H1 (cell line): Measurements from ENCODE around the gene DHRS2. TPM values are rescaled to one million over a fixed set of nuclear protein-coding genes. Genes with fewer than 3 reads are reported as not detected.
"Not testable (repeated sequence)": the region's sequence is repeated elsewhere in the genome, so short reads cannot be mapped to it uniquely, and the experiment has no call there.

Experiments used
- CTCF ChIA-PET: fragments of 300-600 bp; sonication (Branson Sonifier 250); formaldehyde crosslinking; loops from one replicate; lab custom pipeline; 2021; ENCODE audit not compliant: partially characterized antibody; lab: Charles Lee
- POLR2A ChIA-PET: fragments of 300-600 bp; sonication (Branson Sonifier 250); formaldehyde crosslinking; loops from one replicate; lab custom pipeline; 2021; ENCODE audit warnings: inconsistent platforms; ENCODE audit not compliant: partially characterized antibody; lab: Charles Lee
- DNase-seq, 2 experiments: peaks; one replicate each; pipeline versions ENCODE4 v3.0.0 to v3.0.0-alpha.2; 2010 to 2022; ENCODE audit warnings: low spot score in 2 of 2, low read depth in 1 of 2, mixed read lengths in 1 of 2
- FAIRE-seq: peaks from 2 replicates; lab custom pipeline; 2011; peaks lifted over from hg19 to GRCh38; lab: Jason Lieb, UNC
- H2AFZ ChIP-seq: 2 replicates; pipeline ENCODE4 v1.8.1; 2012; ENCODE audit warnings: low read length, inconsistent platforms
- H2AK5ac ChIP-seq: 2 replicates; pipeline ENCODE4 v1.6.1; 2013; ENCODE audit warnings: low read depth, low read length
- H2BK120ac ChIP-seq: replicated peaks from 2 replicates; pipeline ENCODE3; 2013; ENCODE audit warnings: low read depth, low read length, inconsistent platforms
- H2BK12ac ChIP-seq: 2 replicates; pipeline ENCODE4 v1.6.1; 2013; ENCODE audit warnings: low read depth, low read length
- H2BK15ac ChIP-seq: 2 replicates; pipeline ENCODE4 v1.6.1; 2013; ENCODE audit warnings: low read length
- H2BK20ac ChIP-seq: 2 replicates; pipeline ENCODE4 v1.6.1; 2013; ENCODE audit warnings: low read length
- H2BK5ac ChIP-seq: 2 replicates; pipeline ENCODE4 v1.6.1; 2013; ENCODE audit warnings: low read depth, low read length
- H3K14ac ChIP-seq: 2 replicates; pipeline ENCODE4 v1.6.1; 2013; ENCODE audit warnings: inconsistent platforms; ENCODE audit not compliant: insufficient read length
- H3K18ac ChIP-seq: 2 replicates; pipeline ENCODE4 v1.6.1; 2013; ENCODE audit warnings: low read length; ENCODE audit errors: extremely low read depth
- H3K23ac ChIP-seq: 2 replicates; pipeline ENCODE4 v1.6.1; 2013; ENCODE audit warnings: inconsistent platforms; ENCODE audit not compliant: insufficient read length
- H3K23me2 ChIP-seq: 2 replicates; pipeline ENCODE4 v1.6.1; 2013; ENCODE audit warnings: low read depth, low read length
- H3K27ac ChIP-seq: 2 replicates; pipeline ENCODE4 v1.6.1; 2011; ENCODE audit warnings: low read depth, low read length, inconsistent platforms
- H3K27me3 ChIP-seq, 4 experiments: replicated peaks in 1 of 4; 1 replicate in 1 of 4; 2 replicates in 3 of 4; pipeline versions ENCODE4 v1.6.1 to v1.8.1; 2011 to 2013; ENCODE audit warnings: low read length in 3 of 4, mild to moderate bottlenecking in 3 of 4, inconsistent platforms in 2 of 4, mixed read lengths in 2 of 4, moderate library complexity in 1 of 4; ENCODE audit not compliant: control insufficient read depth in 3 of 4, insufficient read depth in 3 of 4; ENCODE audit errors: extremely low read depth in 1 of 4
- H3K36me3 ChIP-seq, 4 experiments: 2 replicates each; pipeline versions ENCODE4 v1.6.1 to v1.8.1; 2011 to 2013; ENCODE audit warnings: mild to moderate bottlenecking in 4 of 4, low read length in 3 of 4, moderate library complexity in 2 of 4, control low read depth in 1 of 4, inconsistent platforms in 1 of 4; ENCODE audit not compliant: insufficient read depth in 4 of 4, control insufficient read depth in 2 of 4
- H3K4ac ChIP-seq: replicated peaks from 2 replicates; pipeline ENCODE3; 2013; ENCODE audit warnings: low read length, low read depth, mixed read lengths, inconsistent platforms; ENCODE audit not compliant: insufficient read length
- H3K4me1 ChIP-seq, 4 experiments: replicated peaks in 1 of 4; 1 replicate in 1 of 4; 2 replicates in 3 of 4; pipeline versions ENCODE4 v1.6.1 to v1.8.1; 2011 to 2013; ENCODE audit warnings: low read length in 3 of 4, inconsistent platforms in 2 of 4, mixed read lengths in 1 of 4; ENCODE audit not compliant: insufficient read depth in 4 of 4, control insufficient read depth in 3 of 4
- H3K4me2 ChIP-seq, 2 experiments: 2 replicates each; pipeline versions ENCODE4 v1.6.1 to v1.8.1; 2011 to 2013; ENCODE audit warnings: low read depth in 2 of 2, low read length in 2 of 2, control low read depth in 1 of 2, inconsistent platforms in 1 of 2, mild to moderate bottlenecking in 1 of 2; ENCODE audit not compliant: insufficient read depth in 1 of 2
- H3K4me3 ChIP-seq, 4 experiments: fragments of 200-600, 300-600 bp in 1 of 4; sonication (generic), shearing (Covaris generic), sonication (Bioruptor Twin) in 1 of 4; 2 replicates each; pipeline versions ENCODE4 v1.5.1 to v1.8.1; 2011 to 2016; ENCODE audit warnings: low read length in 4 of 4, low read depth in 3 of 4, control low read depth in 2 of 4, inconsistent platforms in 2 of 4, mild to moderate bottlenecking in 2 of 4, mixed read lengths in 1 of 4, moderate library complexity in 1 of 4; ENCODE audit not compliant: insufficient read depth in 2 of 4; ENCODE audit errors: extremely low read depth in 1 of 4
- H3K56ac ChIP-seq: replicated peaks from 2 replicates; pipeline ENCODE3; 2013; ENCODE audit warnings: low read depth, mild to moderate bottlenecking, mixed read lengths, low read length, inconsistent platforms; ENCODE audit not compliant: insufficient read length
- H3K79me1 ChIP-seq: 2 replicates; pipeline ENCODE4 v1.6.1; 2013; ENCODE audit warnings: low read depth, low read length, control low read depth
- H3K79me2 ChIP-seq, 2 experiments: 2 replicates each; pipeline versions ENCODE4 v1.6.1 to v1.8.1; 2012 to 2013; ENCODE audit warnings: low read length in 2 of 2, mild to moderate bottlenecking in 2 of 2, inconsistent platforms in 1 of 2; ENCODE audit not compliant: insufficient read depth in 2 of 2, control insufficient read depth in 1 of 2
- H3K9ac ChIP-seq, 4 experiments: replicated peaks in 1 of 4; 1 replicate in 1 of 4; 2 replicates in 3 of 4; pipeline versions ENCODE4 v1.6.1 to v1.8.1; 2011 to 2013; ENCODE audit warnings: low read depth in 3 of 4, low read length in 3 of 4, control low read depth in 2 of 4, mild to moderate bottlenecking in 2 of 4, moderate library complexity in 2 of 4, inconsistent platforms in 1 of 4; ENCODE audit errors: extremely low read depth in 1 of 4
- H3K9me3 ChIP-seq, 2 experiments: 2 replicates each; pipeline versions ENCODE4 v1.6.1 to v1.8.1; 2012 to 2013; ENCODE audit warnings: mild to moderate bottlenecking in 2 of 2, moderate library complexity in 2 of 2, control low read depth in 1 of 2, inconsistent platforms in 1 of 2, low read depth in 1 of 2, low read length in 1 of 2, mixed read lengths in 1 of 2; ENCODE audit not compliant: insufficient read depth in 2 of 2
- H4K20me1 ChIP-seq, 2 experiments: replicated peaks in 1 of 2; 2 replicates each; pipeline versions ENCODE3 to v1.8.1; 2011 to 2013; ENCODE audit warnings: inconsistent platforms in 2 of 2, low read length in 2 of 2, mild to moderate bottlenecking in 1 of 2; ENCODE audit not compliant: insufficient read depth in 2 of 2, control insufficient read depth in 1 of 2
- H4K5ac ChIP-seq: 2 replicates; pipeline ENCODE4 v1.6.1; 2013; ENCODE audit warnings: low read length, low read depth, mixed read lengths, inconsistent platforms; ENCODE audit not compliant: insufficient read length
- H4K8ac ChIP-seq: 2 replicates; pipeline ENCODE4 v1.8.0; 2013; ENCODE audit warnings: mild to moderate bottlenecking, moderate library complexity, low read length, inconsistent platforms; ENCODE audit not compliant: insufficient read depth; ENCODE audit errors: extremely low read depth
- H4K91ac ChIP-seq: replicated peaks from 2 replicates; pipeline ENCODE3; 2013; ENCODE audit warnings: low read length, mixed read lengths, inconsistent platforms; ENCODE audit not compliant: insufficient read length
- WGBS, 2 experiments: shearing (Covaris generic) in 1 of 2; methylation state at CpG; one replicate each; pipeline versions ENCODE4 v1.1.6 to v1.1.7; 2013 to 2015; ENCODE audit warnings: low lambda C conversion rate in 2 of 2, mixed read lengths in 2 of 2, inconsistent platforms in 1 of 2, low coverage in 1 of 2, missing lambda C conversion rate in 1 of 2; ENCODE audit not compliant: insufficient replicate concordance in 2 of 2, insufficient coverage in 1 of 2, insufficient read length in 1 of 2; ENCODE audit errors: extremely low coverage in 1 of 2, missing lambda C conversion rate in 1 of 2; 5-methylcytosine and 5-hydroxymethylcytosine counted together
- polyA plus RNA-seq, 7 experiments: library from polyadenylated mRNA; depleted of rRNA in 3 of 7; stranded (reverse) in 5 of 7; unstranded in 2 of 7; fragments of >200 nt in 5 of 7; fragments of 200-250 nt in 2 of 7; gene quantifications; 1 replicate in 5 of 7; 2 replicates in 1 of 7; 4 replicates in 1 of 7; pipeline versions ENCODE4 v1.2.1 to v1.2.3, GENCODE V29; 2011 to 2013; ENCODE audit warnings: missing spikeins in 2 of 7, mixed read lengths in 2 of 7
- total RNA-seq: library from RNA; stranded (reverse); fragmentation: NEBNext Ultra II Directional; extraction: Animal tissue kit (Norgen Biotek cat#: 25700); gene quantifications from 2 replicates; pipeline ENCODE4 v1.2.1, GENCODE V29; 2021

The DHRS2 gene
- total and polyA plus RNA-seq, 2 of the 8 experiments (the other 6 are each of a cell fraction or from before 2014, with no cell fraction given): 1.1 to 3.5 TPM

DNA sequence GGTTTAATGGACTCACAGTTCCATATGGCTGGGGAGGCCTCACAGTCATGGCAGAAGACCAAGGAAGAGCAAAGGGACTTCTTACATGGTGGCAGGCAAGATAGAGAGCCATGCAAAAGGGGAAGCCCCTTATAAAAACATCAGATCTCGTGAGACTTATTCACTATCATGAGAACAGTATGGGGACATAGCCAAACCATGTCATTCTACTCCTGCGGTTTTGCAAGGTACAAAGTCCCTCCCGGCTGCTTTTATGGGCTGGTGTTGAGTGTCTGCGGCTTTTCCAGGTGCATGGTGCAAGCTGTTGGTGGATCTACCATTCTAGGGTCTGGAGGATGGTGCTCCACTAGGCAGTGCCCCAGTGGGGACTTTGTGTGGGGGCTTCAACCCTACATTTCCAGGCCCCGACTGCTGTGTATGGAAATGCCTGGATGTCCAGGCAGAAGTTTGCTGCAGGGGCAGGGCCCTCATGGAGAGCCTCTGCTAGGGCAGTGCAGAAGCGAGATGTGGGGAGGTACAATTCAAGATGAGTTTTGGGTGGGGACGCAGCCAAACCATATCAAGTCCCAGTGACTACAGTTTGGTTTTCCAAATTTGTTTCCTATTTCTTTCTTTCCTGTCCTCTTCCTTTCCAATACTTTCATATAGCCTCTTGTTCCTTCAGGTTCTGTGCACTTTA lies 26.6 kb upstream of the DHRS2 start:
- H3K23me2 ChIP-seq, H2BK120ac ChIP-seq, H3K14ac ChIP-seq, H2BK20ac ChIP-seq, H3K4me1 ChIP-seq, DNase-seq, FAIRE-seq, H2BK5ac ChIP-seq, H3K4me3 ChIP-seq, H4K91ac ChIP-seq, POLR2A ChIA-PET, H4K20me1 ChIP-seq, H3K9ac ChIP-seq, H3K36me3 ChIP-seq, H3K79me1 ChIP-seq, H3K18ac ChIP-seq, H4K5ac ChIP-seq, H3K79me2 ChIP-seq, H3K56ac ChIP-seq, H2AK5ac ChIP-seq, H3K4me2 ChIP-seq, H3K23ac ChIP-seq, H4K8ac ChIP-seq, H3K4ac ChIP-seq, H2BK15ac ChIP-seq, H3K27ac ChIP-seq, H2AFZ ChIP-seq, H3K9me3 ChIP-seq, H2BK12ac ChIP-seq, H3K27me3 ChIP-seq: not testable (repeated sequence)
- CTCF ChIA-PET: interaction anchor here (6.1 to 6.2 kb wide), 2 partner anchors 22 to 301 kb away, joined by 20 to 53 read pairs; no protein-coding TSS in a partner anchor
- 53% methylated on average over 7 of the region's 7 CpGs; no CpG with 5 or more reads in 1 of the 2 experiments for WGBS, 2 experiments
